HUDEP-2 (cell line): ENCODE data around the gene HDAC2.
"Not testable (repeated sequence)": the region's sequence is repeated elsewhere in the genome, so short reads cannot be mapped to it uniquely, and the experiment has no call there.

Experiments
- DNase-seq, 76 experiments: peaks; one replicate each; lab custom pipeline; 2025; ENCODE audit not compliant: unreplicated experiment in 76 of 76; lab: John Stamatoyannopoulos, UW

The HDAC2 gene

DNA sequence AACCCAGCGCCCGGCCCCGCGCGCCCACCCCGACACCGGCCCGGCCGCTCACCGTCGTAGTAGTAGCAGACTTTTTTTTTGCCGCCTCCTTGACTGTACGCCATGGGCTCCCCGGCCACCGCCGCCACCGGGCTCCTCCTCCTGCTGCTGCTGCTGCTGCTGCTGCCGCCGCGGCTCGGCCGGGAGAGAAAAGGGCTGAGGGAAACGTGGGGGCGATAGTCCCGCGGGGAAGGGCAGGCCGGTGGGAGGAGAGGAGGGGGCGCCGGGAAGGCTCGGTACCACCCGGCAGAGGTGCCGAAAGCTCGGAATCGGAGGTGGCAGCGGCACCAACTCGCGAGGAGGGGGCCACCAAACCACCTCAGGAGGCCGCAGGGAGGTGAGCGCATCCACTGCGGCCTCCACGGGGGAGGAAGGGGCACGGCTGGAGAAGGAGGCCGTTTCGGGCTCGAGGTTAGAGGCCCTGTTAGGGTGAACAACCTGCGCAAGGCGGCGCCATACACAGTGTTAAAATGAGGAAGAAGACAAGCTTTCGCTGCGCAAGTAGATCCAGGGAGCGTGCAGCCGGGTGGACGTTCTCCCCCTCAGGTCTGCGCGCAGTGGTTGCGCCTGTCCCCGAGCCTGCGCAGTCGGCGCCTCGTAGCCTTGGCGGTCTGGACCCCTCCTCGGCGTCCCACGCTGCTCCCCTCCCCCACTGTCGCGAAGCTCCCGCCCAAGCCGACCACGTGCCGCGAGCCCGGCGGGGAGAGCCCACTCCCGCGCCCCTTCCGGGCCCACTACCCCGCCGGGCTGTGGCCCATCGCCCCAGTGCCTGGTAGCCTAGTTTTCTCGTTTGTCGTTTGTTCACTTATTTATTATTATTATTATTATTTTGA is at the start of gene HDAC2:
TSS of gene HDAC2 (minus strand) at position 344 of the 872 bp plus-strand sequence. CDS start at position 104, 240 bp downstream.
- DNase-seq, result peak; percentile 58 to 99 (median 92)

DNA sequence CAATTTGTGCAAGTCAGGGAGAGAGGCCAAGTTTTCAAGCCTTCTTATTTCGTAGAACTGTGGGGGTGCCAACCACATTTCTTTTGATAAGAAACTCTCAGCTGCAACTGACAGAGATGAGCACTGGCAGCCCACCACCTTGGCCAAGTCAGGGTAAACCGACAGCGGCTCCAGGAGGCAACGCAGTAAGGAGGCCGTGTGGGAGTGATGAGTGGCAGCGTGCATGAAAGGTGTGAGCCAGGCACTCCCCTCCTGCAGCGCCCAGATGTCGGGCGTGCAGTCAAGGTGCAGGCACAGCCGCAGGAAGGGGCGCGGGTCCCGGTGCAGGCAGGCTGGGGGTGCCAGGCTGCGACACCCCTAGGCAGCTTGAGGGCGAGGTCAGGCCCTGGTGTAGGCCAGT is 49.2 kb upstream of the HDAC2 start:
- peak in 2 of 76 experiments; percentile 21 to 44 for DNase-seq

DNA sequence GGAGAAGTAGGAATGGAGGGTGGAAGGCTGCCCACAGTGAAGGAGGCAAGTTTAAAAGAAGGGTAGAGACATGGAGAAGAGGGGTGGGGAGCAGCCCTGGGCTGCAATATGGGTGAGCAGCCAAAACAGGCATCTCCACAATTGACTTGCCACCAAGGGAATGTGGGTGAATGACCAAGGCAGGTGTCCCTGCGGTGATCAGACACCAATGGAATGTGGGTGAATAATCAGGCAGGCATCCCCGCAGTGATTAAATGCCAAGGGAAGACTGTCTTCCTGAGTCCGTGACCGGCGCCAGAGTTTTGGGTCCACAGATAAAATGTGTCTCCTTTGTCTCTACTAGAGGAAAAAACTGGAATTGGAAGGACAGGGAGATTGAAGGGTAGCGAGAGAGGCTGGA is 46.2 kb upstream of the HDAC2 start:
- not testable (repeated sequence) for DNase-seq

DNA sequence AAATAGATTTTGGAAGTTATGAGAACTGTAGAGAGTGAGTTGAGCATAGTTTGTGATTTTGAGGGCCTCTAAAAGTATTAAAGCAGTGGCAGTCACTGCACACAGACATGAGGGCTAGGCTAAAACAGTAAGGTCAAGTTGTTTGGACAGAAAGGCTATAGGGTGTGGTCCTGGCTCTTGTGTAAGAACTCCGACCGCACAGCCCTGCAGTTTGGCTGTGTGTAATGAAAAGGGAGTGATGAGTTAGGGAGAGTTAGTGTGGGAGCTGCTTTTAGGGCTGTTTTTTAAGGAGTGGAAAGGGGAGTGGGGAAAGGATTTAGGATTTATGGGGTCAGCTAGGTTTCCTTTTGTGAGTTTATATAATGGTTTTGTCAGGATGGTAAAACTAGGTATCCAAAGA is 43.2 kb upstream of the HDAC2 start:
- DNase-seq, result not testable (repeated sequence)

DNA sequence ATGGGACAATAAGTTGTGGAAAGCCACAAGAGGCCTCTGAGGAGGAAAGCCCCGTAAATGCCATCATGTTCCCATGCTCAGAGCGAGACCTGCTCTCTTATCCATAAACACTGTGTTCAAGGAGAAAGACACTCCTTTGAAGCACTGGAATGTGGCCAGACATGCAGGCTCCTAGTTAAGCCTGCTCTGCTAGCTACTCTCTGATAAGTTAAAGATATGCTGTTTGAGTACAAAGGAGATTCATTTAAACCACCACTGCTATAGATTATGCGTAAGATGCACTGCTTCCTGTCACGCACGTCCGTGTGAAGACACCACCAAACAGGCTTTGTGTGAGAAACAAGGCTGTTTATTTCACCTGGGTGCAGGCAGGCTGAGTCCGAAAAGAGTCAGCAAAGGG is 40.5 kb upstream of the HDAC2 start:
- DNase-seq, result not testable (repeated sequence)

DNA sequence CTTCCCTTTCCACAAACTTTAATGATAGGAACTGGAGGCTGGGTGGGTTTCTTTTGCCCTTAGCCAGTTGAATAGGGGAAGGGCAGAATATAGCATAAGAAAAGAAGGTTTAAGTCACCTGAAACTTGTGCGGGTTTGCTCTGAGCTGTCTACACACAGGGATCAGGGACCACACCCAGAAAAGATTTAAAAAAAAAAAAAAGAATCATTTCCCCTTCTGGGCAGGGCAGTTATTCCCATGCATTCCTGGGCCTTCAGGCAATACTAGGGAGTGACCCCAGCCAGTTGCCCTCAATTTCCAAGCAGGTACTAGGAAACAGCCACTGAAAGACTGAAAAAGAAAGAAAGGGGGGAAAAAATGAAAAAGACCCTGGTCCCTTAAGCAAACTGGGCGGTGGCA is 39.6 kb upstream of the HDAC2 start:
- no peak for DNase-seq

DNA sequence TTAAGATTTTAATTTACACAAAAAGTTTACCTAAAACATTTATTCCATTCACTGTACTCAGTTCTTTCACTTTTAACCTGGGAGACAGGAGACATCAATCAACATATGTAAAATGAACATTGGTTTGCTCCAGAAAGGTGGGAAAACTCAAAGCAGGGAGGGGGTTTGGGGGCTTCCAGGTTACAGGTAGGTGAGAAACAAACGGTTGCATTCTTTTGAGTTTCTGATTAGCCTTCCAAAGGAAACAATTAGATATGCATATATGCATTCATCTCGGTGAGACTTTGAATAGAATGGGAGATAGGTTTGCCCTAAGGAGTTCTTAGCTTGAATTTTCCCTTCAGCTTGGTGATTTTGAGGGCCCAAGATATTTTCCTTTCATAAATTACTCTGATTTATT is 38.2 kb upstream of the HDAC2 start:
- DNase-seq, result no peak

DNA sequence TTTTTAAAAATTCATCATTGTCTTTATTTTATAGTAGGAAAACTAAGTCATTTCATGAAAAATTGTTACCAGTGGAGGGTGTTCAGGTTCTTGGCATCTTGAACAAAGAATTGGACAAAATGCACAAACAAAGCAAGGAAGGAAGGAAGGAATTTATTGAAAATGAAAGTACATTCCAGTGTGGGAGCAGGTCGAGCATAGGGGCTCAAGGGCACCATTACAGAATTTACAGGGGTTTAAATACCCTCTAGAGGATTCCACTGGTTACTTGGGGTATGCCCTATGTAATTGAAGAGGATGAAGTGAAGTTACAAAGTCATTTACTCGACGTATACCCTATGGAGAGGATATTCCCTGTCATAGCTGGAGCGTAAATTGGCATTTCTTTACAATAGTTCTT is 37.4 kb upstream of the HDAC2 start:
- no peak for DNase-seq

DNA sequence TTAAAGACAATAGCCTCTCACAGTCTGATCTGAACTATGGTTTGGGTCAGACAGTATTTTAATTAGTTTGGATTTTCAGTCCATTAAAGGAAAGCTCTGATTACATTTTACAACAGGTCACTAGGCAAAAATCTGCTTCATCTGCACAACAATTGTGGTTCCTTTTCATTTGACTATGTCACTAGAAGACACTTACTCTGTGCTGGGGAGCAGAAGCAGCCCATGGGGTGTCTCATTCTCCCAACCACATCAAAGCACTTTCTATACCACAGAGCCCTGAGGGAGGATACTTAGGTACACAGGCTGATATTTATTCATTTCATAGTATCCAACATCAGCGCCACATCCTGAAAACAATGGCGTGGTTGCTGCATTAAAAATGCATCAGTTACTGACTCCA is 36.6 kb upstream of the HDAC2 start:
- DNase-seq, result no peak

DNA sequence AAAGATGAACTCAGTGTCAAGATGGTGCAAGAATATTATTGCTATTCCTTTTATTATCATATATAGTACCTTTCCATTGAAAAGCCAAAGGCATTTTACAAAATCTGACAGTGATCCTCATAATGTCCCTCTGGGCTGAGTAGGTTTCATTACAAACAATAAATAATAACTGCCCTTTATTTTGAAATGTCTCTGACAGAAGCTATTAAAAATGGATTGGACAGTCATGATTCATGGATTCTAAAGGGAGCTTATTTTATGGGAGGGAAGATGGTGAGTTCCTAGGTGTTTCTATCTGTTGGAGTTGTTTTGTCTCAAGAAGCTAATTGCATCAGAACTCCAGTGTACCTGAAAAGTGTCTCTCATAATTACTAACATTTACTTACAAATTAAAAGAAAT is 30.4 kb upstream of the HDAC2 start:
- no peak for DNase-seq

DNA sequence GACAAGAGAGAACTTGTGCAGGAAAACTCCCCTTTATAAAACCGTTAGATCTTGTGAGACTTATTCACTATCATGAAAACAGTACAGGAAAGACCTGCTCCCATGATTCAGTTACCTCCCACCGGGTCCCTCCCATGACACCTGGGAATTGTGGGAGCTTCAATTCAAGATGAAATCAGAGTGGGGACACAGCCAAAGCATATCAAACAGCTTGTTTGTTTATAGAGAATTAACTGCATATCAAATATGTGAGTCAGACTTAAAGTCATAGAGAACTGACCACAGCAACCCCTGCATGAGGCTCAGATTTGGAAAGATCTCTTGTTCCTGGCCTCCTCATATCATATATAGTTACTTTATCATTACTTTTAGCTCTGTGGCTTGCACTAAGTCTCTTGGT is 29.1 kb upstream of the HDAC2 start:
- no peak for DNase-seq

DNA sequence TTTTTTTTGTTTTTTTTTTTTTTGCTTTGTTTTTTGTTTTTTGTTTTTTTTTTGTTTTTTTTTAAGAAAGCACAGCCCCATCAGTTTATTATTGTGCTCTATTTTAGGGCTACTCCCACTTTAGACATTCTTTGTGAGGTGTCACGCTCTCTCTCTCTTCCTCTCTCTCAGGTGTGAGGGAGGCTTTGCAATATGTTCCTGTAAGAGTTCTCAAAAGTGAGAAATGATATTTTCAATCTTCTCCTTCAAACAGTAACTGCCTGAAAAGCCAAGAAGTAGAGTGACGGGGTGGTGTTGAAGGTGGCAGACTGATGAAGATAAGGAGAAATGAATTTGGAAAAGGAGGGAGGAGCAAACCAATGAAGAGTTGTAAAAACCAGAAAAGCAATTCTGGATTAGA is 28.3 kb upstream of the HDAC2 start:
- DNase-seq, result no peak

DNA sequence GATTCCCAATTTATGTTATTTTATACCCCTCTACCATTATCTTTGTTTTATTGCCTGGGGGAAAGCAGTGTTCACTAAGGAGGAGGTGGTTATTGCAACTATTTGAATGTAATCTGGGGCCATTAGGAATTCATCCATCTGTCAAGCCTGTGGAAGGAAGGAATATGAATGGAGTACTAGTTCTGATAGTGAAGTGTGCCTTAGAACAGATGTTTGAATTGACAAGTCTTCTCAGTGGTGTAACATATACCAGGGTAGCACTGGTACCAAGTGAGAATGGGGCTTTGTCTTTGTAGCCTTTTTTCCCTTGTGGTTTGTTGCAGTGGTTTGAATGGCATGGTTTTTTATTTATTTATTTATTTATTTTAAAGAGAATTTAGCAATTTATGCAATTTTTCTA is 27.9 kb upstream of the HDAC2 start:
- no peak for DNase-seq

DNA sequence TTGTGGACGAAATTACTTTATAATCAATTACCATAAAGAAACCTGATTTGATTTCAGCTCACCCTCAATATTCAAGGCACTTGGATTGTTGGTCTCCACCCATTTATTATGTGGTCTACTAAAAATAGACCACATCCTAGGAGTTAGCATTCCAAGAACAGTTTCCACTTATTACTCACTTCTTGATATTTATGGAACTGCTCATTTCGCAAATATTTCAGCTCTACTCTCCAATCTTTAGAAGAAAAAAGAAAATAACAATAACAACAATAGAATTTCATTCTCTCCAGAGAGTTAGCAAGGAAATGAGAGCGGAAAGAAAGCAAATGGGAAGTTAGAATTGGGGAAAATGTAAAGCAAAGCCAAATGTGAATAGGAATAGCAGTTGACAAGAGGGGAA is 26.2 kb upstream of the HDAC2 start:
- no peak for DNase-seq

DNA sequence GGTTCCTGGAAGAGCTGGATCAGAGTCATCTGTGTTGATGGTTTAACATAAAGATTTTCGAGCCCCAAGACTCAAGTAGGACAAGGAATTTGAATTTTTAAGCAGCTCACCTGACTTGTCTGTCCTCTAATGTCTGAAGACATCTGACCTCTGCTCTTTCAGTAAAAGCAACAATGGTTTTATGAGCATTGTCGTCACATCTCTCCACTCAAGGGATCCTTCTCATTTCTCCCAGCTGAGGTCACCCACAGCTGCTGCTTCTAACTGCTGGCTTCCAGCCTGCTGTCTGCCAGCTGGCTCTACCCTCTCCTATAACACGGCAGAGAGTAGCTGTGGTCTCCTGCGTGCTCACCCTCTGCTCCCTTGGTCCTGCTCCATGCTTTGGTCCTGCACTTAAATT is 24.7 kb upstream of the HDAC2 start:
- DNase-seq, result no peak

DNA sequence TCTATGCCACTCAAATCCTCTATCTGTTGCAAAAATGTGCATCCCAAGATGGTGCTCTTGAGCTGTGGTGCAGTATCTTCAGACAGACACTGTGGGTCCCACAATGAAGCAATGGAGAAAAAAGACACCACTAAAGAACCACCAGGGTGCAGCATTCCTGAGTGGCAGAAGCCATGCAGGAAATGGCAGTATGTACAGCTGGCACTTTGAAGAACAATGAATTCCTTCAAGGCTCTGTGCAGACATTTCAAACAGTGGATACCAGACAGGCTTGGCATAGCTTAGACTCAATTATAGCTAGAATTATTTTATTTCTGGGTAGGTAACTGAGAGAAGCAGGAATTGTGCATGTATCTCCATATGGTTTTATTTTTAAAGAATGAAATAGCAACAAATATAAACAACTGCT is 24.0 kb upstream of the HDAC2 start:
- peak in 57 of 76 experiments; percentile 4 to 82 (median 44) for DNase-seq

DNA sequence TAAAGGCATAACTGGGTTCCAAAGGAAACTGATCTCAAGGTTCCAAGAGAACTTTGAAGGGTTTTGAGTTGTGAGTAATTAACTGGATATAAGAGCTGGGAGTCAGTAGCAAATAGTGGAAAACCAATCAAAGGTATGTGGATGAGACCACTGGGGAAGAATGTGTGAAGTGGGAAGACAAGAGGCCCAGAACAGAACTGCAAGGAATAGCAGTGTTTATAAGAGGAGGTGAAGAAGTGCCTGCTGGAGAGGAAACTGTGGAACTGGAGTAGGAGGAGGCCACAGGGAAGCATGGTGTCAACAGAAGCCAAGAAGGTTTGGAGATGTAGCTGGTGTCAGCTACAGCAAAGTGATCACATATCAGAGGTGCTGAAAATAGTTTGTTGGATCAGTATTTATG is 18.7 kb upstream of the HDAC2 start:
- no peak for DNase-seq

DNA sequence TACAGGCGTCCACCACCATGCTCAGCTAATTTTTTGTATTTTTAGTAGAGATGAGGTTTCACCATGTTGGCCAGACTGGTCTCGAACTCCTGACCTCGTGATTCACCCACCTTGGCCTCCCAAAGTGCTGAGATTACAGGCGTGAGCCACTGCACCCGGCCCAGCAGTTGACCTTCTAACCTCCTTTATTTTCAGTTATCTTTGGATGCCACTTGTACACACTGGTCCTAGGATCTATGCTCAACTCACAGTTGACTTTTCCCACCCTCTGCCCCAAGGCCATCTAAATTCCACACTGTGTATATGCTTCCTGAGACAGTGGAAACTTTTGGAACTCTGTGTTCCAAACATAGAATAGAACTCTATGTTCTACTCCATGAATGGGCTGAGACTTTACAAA is 11.7 kb upstream of the HDAC2 start:
- DNase-seq, result not testable (repeated sequence)

DNA sequence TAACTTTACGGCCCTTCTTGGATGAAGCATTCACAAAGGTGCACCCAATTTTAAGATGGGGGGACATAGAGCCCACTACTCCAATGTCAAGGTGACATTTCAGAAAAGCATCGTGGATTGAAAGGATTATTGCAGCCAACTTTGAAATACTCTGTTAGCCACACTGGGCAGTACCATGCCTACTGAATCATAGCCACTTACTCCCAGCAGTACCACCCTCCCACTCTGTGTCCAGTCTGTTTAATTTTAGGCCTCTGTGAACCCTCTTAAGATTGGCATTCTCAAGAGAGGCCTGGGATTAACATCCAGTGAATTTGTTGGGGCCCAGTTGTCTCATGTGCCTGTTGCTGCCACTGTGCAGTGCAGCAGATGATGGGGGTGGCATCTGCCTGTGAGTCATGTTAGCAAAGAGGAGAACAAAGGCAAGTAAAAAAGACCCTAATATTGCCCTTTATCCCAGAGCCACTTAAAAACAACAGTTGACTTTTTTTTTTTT is 11.2 kb upstream of the HDAC2 start:
- no peak for DNase-seq

DNA sequence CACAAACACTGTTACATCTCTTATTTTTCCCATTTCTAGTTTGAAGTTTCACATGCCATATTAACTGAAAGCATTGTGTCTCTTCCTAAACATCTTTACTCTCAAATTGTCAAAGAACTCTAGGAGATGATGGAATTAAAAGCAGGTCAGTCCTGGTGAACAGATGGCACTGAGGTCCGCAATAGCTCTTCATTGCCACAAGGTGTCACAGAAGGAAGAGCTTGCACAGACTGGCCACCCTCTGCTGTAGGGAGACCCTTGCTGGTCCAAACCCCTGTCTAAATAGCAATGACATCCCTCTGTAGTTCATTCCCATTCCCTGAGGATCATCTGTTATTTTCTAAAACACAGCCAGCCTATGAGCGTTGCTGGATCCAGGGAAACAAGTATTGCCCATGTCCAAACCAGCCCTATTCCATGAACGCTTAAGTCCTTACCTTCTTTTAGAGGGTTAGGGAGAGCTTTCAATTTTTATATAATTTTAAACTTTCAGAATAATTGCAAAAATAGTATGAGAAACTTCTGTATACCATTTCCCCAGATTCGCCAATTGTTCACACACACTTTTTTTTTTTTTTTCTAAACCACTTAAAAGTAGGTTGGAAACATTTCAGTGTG is 10.1 kb upstream of the HDAC2 start:
- DNase-seq, result peak in 17 of 76 experiments; percentile 5 to 46 (median 24)

DNA sequence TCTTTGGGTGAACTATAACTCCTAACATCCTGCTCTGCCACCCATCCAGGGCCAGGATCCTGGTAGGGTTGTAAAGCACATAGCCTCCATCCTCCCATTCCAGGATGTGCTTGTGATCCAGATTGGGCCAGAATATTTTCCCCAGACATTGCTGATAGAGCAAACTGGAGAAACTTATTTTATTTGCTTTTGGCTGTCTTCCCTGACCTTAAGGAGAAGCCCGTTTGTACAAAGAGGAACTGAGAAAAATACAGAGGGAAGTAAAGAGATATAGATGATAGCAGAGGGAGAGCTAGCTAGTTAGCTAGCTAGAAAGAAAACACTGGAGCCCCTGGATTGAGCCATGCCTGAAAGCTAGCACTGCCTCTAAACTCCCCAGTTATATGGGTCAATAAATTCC is 9.0 kb upstream of the HDAC2 start:
- DNase-seq, result no peak

DNA sequence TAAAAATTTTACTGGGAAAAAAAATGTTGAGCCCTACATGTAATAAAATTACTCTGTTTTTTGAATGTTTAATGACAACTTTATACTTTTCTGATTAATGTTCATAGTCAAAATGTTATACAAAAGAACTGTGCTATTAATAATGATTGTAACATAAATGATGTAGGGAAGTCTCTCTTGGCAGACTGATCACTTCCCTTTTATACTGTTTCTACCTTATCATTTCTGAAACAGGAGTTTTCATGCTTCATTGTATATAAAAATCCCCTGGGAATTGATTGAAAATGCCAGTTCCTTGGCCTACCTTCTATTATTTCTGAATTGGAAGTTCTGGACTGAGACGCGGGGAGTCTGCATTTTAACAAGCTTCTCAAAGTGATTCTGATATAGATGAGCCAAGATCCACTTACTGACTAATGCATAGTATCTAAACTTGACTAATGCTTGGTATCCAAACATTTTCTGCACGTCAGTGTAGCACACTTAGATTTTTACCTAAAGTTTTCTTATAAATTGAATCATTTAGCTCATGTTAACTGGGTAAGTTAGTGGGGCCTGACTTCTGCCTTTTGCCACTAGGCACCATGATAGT is 7.2 kb upstream of the HDAC2 start:
- DNase-seq, result no peak
